DND-41 (cell line): Measurements from ENCODE around the gene CAND2.

ENCODE experiments used
- CTCF ChIP-seq: IDR thresholded peaks from 2 replicates; pipeline ENCODE4 v1.5.1; 2012; ENCODE audit warnings: borderline replicate concordance, low read length, moderate library complexity, mild to moderate bottlenecking; ENCODE audit not compliant: poor library complexity, severe bottlenecking; ENCODE audit errors: extremely low read depth
- EZH2 ChIP-seq: IDR thresholded peaks from 3 replicates; pipeline ENCODE4 v1.6.1; 2012; ENCODE audit warnings: borderline replicate concordance, low read depth, mild to moderate bottlenecking, moderate library complexity, low read length, inconsistent platforms; ENCODE audit not compliant: severe bottlenecking

DNA sequence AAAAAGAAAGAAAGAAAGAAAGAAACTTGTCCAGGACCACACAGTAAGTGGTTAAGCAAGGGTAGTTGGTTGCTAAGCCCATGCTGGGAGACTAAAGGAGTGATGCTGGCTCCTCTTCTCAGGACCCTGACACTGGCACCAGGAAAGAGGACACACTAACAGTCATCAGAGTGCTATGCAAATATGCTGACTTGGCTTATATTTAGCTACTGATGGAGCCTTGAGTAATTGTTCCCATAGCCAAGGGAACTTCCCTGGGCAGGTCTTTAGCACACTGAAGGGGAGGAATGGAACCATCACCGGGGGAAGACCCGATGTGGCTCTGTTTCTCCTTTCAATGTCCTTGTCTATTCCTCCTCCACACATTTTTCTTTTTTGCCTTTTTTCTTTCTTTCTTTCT is 43.7 kb upstream of the CAND2 start:
- no peak for TF ChIP-seq CTCF
- no peak for TF ChIP-seq EZH2
